H1 (cell line): ENCODE results near the gene TNFRSF13B.
"Not testable (repeated sequence)": the region's sequence is repeated elsewhere in the genome, so short reads cannot be mapped to it uniquely, and the experiment has no call there.

Source experiments
- GTF2F1 ChIP-seq: IDR thresholded peaks from 2 replicates; pipeline ENCODE4 v1.6.1; 2012; ENCODE audit warnings: low read depth, low read length, improper control_type of control experiment, borderline replicate concordance
- POLR2A ChIP-seq, 2 experiments: IDR thresholded peaks; 1 replicate in 1 of 2; 2 replicates in 1 of 2; pipeline ENCODE4 v1.6.1; 2011; ENCODE audit warnings: low read depth in 2 of 2, low read length in 2 of 2, mild to moderate bottlenecking in 2 of 2; ENCODE audit errors: control extremely low read depth in 1 of 2

GRCh38 chr17:17007891-17008290, 36.0 kb upstream of the TNFRSF13B start:
- not testable (repeated sequence) for TF ChIP-seq GTF2F1; POLR2A (IDR thresholded peaks at IDR 0.05; ENCODE audit: control extremely low read depth in 1 of 2, low read depth in 2 of 2, low read length in 2 of 2)
